Keratinocyte (primary cell): ENCODE measurements around the gene MED25.

Experiments used
- CTCF ChIP-seq, 3 experiments: IDR thresholded peaks in 1 of 3; conservative IDR thresholded peaks in 1 of 3; optimal IDR thresholded peaks in 1 of 3; 2 replicates in 2 of 3; 3 replicates in 1 of 3; pipeline versions ENCODE3 to v1.5.1; 2011; ENCODE audit warnings: low read length in 3 of 3, mild to moderate bottlenecking in 3 of 3, moderate library complexity in 2 of 3, control low read depth in 1 of 3, inconsistent platforms in 1 of 3; ENCODE audit not compliant: insufficient read depth in 2 of 3; ENCODE audit errors: extremely low read depth in 1 of 3
- EZH2 ChIP-seq: IDR thresholded peaks from one replicate; pipeline ENCODE4 v1.6.1; 2012; ENCODE audit warnings: inconsistent platforms, mild to moderate bottlenecking, low read length, moderate library complexity

- TF ChIP-seq CTCF (optimal IDR thresholded peaks at IDR 0.05 in 1 of 3, IDR thresholded peaks at IDR 0.05 in 1 of 3, conservative IDR thresholded peaks at IDR 0.05 in 1 of 3; ENCODE audit: extremely low read depth in 1 of 3, insufficient read depth in 2 of 3, low read length in 3 of 3) = no peak
- TF ChIP-seq EZH2 = no peak
These were observed 6.6 kb downstream of the MED25 start for GRCh38 chr19:49824662-49825061.
